ENCODE results near the gene CACNA2D4.
A peak's percentile ranks its signal among the peaks of the same experiment; 100 is the strongest.

The CACNA2D4 gene

GRCh38 chr12:1800401-1801302 is 117.8 kb downstream of the CACNA2D4 start:
- TF ChIP-seq, protein P1, sequence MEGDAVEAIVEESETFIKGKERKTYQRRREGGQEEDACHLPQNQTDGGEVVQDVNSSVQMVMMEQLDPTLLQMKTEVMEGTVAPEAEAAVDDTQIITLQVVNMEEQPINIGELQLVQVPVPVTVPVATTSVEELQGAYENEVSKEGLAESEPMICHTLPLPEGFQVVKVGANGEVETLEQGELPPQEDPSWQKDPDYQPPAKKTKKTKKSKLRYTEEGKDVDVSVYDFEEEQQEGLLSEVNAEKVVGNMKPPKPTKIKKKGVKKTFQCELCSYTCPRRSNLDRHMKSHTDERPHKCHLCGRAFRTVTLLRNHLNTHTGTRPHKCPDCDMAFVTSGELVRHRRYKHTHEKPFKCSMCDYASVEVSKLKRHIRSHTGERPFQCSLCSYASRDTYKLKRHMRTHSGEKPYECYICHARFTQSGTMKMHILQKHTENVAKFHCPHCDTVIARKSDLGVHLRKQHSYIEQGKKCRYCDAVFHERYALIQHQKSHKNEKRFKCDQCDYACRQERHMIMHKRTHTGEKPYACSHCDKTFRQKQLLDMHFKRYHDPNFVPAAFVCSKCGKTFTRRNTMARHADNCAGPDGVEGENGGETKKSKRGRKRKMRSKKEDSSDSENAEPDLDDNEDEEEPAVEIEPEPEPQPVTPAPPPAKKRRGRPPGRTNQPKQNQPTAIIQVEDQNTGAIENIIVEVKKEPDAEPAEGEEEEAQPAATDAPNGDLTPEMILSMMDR (IDR thresholded peaks at IDR 0.05; ENCODE audit: low read depth, low read length): peak; percentile 26
- in situ Hi-C loops (cut with HindIII; ENCODE audit: low sequenced_read_pairs): no loop called here
- no peak overlapping the region for H3K4me3 ChIP-seq (ENCODE audit: low read depth, low read length)
- no peak for DNase-seq (ENCODE audit: low read depth, low spot score)

DNA sequence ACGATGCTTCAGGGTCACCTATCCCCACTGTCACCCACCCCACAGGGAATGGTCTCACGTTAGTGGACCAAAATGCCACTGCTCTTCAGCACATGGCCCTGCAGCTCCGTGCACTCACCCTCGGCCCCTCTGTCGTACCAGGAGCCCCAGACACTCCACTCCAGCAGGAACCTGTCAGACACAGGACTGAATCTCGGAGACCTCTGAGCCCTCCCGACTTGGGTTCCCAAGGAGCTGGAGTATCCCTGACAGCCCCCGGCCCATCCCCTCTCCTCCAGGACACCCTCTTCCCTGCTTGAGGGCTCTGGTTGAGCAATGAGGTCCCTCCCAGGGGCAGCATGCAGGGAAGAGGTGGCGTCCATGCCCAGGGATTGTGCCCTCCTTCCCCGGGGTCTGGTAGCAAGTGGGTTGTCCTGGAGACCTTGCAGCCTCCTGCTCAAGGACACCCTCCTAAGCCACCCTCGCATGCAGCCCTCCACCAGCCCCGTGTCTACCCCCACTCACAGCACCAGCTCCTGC is 118.5 kb downstream of the CACNA2D4 start:
- in situ Hi-C loops (cut with HindIII; ENCODE audit: low sequenced_read_pairs): no loop called here

DNA sequence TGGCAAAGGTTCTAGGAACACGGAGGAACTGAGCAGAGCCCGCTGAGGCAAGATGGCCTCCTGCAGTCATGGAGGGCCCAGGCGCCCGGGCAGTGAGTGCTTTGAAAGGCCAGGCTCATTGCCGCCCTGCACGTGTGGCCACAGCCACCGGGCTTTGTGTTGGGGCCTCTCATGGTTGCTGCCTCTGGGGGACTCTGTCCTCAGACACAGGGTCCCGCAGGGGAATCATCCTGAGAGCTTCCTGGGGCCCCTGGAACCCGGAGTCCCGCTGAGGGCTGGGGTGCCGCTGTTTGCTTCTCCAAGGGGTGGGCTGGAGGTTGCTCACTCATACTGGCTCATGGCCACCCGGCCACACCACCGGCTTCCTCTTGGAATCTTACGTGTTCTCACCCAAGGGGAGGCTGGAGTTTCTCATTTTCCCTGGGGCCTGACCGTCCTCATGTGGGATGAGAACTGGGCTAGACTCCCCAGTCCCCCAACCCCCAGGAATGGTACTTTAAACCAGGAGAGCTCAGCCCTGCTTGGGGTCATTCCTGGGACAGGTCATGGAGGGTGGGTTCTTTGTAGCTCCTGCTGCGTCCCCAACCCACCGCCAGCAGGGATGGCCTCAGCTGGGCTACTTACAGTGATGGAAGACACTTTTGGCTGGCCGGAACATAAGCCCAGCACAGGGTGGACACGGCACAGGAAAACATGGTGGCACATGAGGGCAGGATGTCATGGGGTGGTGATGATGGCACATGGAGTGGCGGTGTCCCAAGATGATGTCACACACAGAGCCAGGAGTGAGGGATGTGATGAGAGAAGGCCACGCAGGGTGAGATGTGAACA is 119.2 kb downstream of the CACNA2D4 start:
- no peak overlapping the region for H3K4me3 ChIP-seq (ENCODE audit: low read depth, low read length)
- TF ChIP-seq, protein P1 (IDR thresholded peaks at IDR 0.05; ENCODE audit: low read depth, low read length): no peak
- in situ Hi-C loops (cut with HindIII; ENCODE audit: low sequenced_read_pairs): no loop called here
- no peak for DNase-seq (ENCODE audit: low read depth, low spot score)

More for the DNA sequence above, 118.5 kb downstream of the CACNA2D4 start:
- no peak overlapping the region for H3K4me3 ChIP-seq (ENCODE audit: low read depth, low read length)
- TF ChIP-seq, protein P1 (IDR thresholded peaks at IDR 0.05; ENCODE audit: low read depth, low read length): no peak
- no peak for DNase-seq (ENCODE audit: low read depth, low spot score)

DNA sequence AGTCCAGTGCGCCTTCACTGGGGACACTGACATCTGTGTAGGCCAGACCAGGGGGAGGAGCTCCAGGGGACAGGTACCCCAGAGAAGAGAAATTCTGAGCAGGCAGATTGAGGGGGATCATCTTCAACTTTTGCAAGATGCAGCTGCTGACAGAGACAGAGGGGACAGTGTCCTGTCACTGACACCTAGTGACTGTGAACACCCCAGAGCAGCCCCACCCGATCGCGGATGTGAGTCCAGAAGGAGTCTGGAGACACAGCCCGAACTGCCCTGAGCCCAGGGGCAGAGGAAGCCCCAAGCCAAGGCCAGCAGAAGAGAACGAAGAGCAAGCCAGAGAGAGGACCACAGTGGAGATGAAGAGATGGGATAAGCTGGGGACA is 119.8 kb downstream of the CACNA2D4 start:
- in situ Hi-C loops (cut with HindIII; ENCODE audit: low sequenced_read_pairs): no loop called here
- DNase-seq (ENCODE audit: low read depth, low spot score): no peak
- TF ChIP-seq, protein P1 (IDR thresholded peaks at IDR 0.05; ENCODE audit: low read depth, low read length): no peak
- H3K4me3 ChIP-seq (ENCODE audit: low read depth, low read length): no peak overlapping the region

DNA sequence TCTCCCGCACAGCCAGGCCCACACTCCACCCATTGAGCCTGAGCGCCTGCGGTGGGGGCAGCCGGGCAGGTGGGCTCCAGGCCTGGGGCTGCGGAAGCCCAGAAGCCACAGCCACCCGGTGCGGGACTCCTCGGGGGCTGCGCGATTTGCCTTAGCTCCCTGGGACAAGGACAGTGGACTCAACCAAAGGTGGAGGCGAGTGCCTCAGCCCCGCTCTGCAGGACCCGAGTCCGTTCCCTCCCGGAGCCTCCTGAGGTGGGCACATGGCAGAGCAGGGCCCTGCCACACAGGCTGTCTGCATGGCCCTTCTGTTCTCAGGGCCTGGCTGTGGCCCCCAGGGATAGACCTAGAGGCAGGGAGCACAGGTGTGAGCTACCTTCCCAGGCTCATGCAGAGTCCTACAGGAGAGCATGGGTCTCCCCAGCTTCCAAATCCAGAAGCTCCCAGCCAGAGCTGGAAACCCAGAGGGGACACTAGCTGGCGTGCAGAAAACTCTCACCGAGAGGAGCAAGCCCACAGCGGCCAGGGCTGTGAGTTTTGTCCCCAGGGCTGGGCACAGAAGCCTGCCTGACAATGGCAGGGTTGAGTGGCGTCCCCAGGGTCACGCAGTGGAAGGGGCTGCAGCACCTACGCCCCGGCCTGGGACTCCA is 120.3 kb downstream of the CACNA2D4 start:
- no peak for DNase-seq (ENCODE audit: low read depth, low spot score)
- TF ChIP-seq, protein P1 (IDR thresholded peaks at IDR 0.05; ENCODE audit: low read depth, low read length): no peak
- no peak overlapping the region for H3K4me3 ChIP-seq (ENCODE audit: low read depth, low read length)
- in situ Hi-C loops (cut with HindIII; ENCODE audit: low sequenced_read_pairs): no loop called here

Measured in astrocyte of the spinal cord (primary cell).